Measurements from ENCODE around the gene TRMU.

DNA sequence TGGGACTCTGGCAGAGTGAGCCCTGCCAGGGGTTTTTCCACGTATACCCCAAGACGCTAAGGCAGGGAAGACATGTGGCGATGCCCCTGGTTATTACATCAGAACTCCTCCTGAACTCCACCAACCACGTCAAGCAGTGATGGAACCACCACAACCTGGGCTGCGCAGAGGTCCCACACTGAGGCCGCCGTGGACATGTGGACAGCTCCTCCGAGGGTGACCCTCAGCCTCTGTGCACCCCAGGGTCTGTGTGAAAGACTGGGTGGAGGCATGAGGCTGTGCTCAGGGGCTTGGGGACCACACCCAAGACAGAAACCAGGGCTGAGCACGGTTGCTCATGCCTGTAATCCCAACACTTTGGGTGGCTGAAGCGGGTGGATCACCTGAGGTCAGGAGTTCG, 52.2 kb downstream of the TRMU start:
- TF ChIP-seq GATA2 (IDR thresholded peaks at IDR 0.05; ENCODE audit: low read depth, low read length): no peak
- no peak for TF ChIP-seq GATA3 (IDR thresholded peaks at IDR 0.05; ENCODE audit: low read depth, low read length)

Data from SH-SY5Y (cell line).